HCT116 (cell line): ENCODE results near the gene TAC3.
A peak's percentile ranks its signal among the peaks of the same experiment; 100 is the strongest.

Experiments used
- POLR2A ChIP-seq: IDR thresholded peaks from 2 replicates; pipeline ENCODE4 v1.7.0; 2011; ENCODE audit warnings: borderline replicate concordance; ENCODE audit not compliant: insufficient read depth, insufficient read length; ENCODE audit errors: extremely low read depth
- TF ChIP-seq, protein P1 (sequence below), 3 experiments: fragments of 200-600 bp in 1 of 3; sonication (generic) in 1 of 3; IDR thresholded peaks in 2 of 3; conservative IDR thresholded peaks in 1 of 3; 2 replicates each; pipeline ENCODE4 v1.5.1; 2012 to 2017; ENCODE audit warnings: low read depth in 2 of 3, low read length in 2 of 3, antibody characterized with exemption in 1 of 3, borderline replicate concordance in 1 of 3, control low read depth in 1 of 3, mild to moderate bottlenecking in 1 of 3, mixed read lengths in 1 of 3, mixed run types in 1 of 3, moderate library complexity in 1 of 3; ENCODE audit not compliant: insufficient read depth in 1 of 3

DNA sequence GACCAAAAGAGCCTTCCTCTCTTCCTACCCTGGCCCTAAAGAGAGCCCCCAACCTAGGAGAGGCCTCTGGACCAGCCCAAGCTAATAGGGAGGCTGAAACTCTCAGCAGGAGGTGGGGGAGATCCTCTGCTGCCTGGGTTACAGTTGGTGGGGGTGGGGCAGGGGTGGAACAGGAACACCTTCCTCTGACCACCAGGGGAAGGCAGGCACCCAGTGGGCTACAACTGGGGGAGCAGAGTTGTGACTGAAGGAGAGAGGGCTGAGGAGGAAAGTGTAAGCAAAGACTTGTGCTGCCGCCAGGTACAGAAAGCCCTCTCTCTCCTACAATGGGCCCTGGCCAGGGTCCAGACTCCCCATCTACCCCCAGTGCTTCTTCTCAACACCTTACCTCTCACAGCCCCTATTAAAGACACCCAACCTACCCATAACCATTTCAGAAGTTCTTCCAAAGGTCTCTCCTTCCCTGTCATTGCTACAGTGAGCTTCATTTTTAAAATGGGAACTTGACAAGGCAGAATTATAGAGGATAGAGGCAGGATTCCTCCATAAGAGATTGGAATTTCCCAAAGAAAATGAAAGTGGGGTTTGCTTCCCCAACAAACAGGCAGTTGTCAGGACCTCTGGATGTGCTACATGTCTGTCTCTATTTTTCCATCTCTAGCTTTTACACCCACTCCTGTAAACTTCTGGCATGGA, 32.2 kb upstream of the TAC3 start:
- TF ChIP-seq, protein P1, sequence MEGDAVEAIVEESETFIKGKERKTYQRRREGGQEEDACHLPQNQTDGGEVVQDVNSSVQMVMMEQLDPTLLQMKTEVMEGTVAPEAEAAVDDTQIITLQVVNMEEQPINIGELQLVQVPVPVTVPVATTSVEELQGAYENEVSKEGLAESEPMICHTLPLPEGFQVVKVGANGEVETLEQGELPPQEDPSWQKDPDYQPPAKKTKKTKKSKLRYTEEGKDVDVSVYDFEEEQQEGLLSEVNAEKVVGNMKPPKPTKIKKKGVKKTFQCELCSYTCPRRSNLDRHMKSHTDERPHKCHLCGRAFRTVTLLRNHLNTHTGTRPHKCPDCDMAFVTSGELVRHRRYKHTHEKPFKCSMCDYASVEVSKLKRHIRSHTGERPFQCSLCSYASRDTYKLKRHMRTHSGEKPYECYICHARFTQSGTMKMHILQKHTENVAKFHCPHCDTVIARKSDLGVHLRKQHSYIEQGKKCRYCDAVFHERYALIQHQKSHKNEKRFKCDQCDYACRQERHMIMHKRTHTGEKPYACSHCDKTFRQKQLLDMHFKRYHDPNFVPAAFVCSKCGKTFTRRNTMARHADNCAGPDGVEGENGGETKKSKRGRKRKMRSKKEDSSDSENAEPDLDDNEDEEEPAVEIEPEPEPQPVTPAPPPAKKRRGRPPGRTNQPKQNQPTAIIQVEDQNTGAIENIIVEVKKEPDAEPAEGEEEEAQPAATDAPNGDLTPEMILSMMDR (IDR thresholded peaks at IDR 0.05 in 2 of 3, conservative IDR thresholded peaks at IDR 0.05 in 1 of 3; ENCODE audit: borderline replicate concordance in 1 of 3, insufficient read depth in 1 of 3, low read depth in 2 of 3, low read length in 2 of 3): 0 out of 6 replicates have a peak, but pooled peaks of 1 of the 3 experiments have one; percentile 4
- no peak for TF ChIP-seq POLR2A
